ENCODE data around the gene ERC2. TPM values are rescaled to one million over a fixed set of nuclear protein-coding genes. Genes with fewer than 3 reads are reported as not detected.

ERC2 gene
- polyA plus RNA-seq, 3 donors = not detected

- H4K20me1 ChIP-seq (ENCODE audit: insufficient read depth, low read length) = no peaks in the 10 kb centered on the region
- no peak overlapping the region for H3K27ac Mint-ChIP-seq
- no peak for DNase-seq
- H3K9me3 ChIP-seq (replicated peaks in 1 of 2; ENCODE audit: control insufficient read depth in 1 of 2, insufficient read depth in 1 of 2, low read length in 2 of 2) = no peaks in the 10 kb centered on the region
- TF ChIP-seq CTCF (IDR thresholded peaks at IDR 0.05) = no peak
- no peak overlapping the region for H3K4me2 ChIP-seq (replicated peaks; ENCODE audit: extremely low read depth, low read length, poor library complexity, severe bottlenecking)
- H3K27ac ChIP-seq (ENCODE audit: low read depth in 1 of 2, low read length in 2 of 2) = no peak overlapping the region
- peaks cover 2 to 8% (median 3%) of the 10 kb centered on the region in 3 donors for H3K27me3 Mint-ChIP-seq (ENCODE audit: low read depth in 3 of 3)
- peaks cover 11% of the 10 kb centered on the region for H3K4me1 Mint-ChIP-seq
- H3K27me3 ChIP-seq (ENCODE audit: control insufficient read depth in 2 of 2, insufficient read depth in 2 of 2, low read length in 2 of 2) = no peaks in the 10 kb centered on the region
- H3K36me3 ChIP-seq (replicated peaks in 1 of 2; ENCODE audit: control insufficient read depth in 1 of 2, insufficient read depth in 2 of 2, low read length in 2 of 2) = no peaks in the 10 kb centered on the region
- no peaks in the 10 kb centered on the region for H3K36me3 Mint-ChIP-seq
- H3K9me3 Mint-ChIP-seq = peaks cover 0 to 3% (median 0%) of the 10 kb centered on the region in 7 donors
- no peak overlapping the region for H3K9ac ChIP-seq (ENCODE audit: insufficient read depth, low read length, poor library complexity, severe bottlenecking)
- intact Hi-C loops (cut with micrococcal nuclease) = no loop called here
- H2AFZ ChIP-seq (ENCODE audit: insufficient read depth, low read depth, low read length, poor library complexity, severe bottlenecking) = no peak overlapping the region
- no peak overlapping the region for H3K4me3 ChIP-seq (replicated peaks in 1 of 3; ENCODE audit: low read depth in 2 of 3, low read length in 3 of 3)
- H3K4me3 Mint-ChIP-seq = no peak overlapping the region
- H3K79me2 ChIP-seq (ENCODE audit: insufficient read depth, low read length) = no peaks in the 10 kb centered on the region
- H3K4me1 ChIP-seq (ENCODE audit: control insufficient read depth in 1 of 2, insufficient read depth in 2 of 2, low read length in 2 of 2) = no peaks in the 10 kb centered on the region
These were observed 268.0 kb downstream of the ERC2 start for GRCh38 chr3:56200251-56200650.

GRCh38 chr3:56197991-56198390 lies 270.3 kb downstream of the ERC2 start:
- no peak for TF ChIP-seq CTCF (IDR thresholded peaks at IDR 0.05)
- no peak for DNase-seq
- Histone ChIP-seq H3K79me2 (ENCODE audit: insufficient read depth, low read length) (no peaks in the 10 kb centered on the region), H4K20me1 (ENCODE audit: insufficient read depth, low read length) (no peaks in the 10 kb centered on the region), H3K4me3 (replicated peaks in 1 of 3; ENCODE audit: low read depth in 2 of 3, low read length in 3 of 3) (no peak overlapping the region), H3K9me3 (replicated peaks in 1 of 2; ENCODE audit: control insufficient read depth in 1 of 2, insufficient read depth in 1 of 2, low read length in 2 of 2) (no peaks in the 10 kb centered on the region), H2AFZ (ENCODE audit: insufficient read depth, low read depth, low read length, poor library complexity, severe bottlenecking) (no peak overlapping the region), H3K27ac (ENCODE audit: low read depth in 1 of 2, low read length in 2 of 2) (no peak overlapping the region), H3K9ac (ENCODE audit: insufficient read depth, low read length, poor library complexity, severe bottlenecking) (no peak overlapping the region), H3K27me3 (ENCODE audit: control insufficient read depth in 2 of 2, insufficient read depth in 2 of 2, low read length in 2 of 2) (no peaks in the 10 kb centered on the region), H3K4me1 (ENCODE audit: control insufficient read depth in 1 of 2, insufficient read depth in 2 of 2, low read length in 2 of 2) (no peaks in the 10 kb centered on the region), H3K4me2 (replicated peaks; ENCODE audit: extremely low read depth, low read length, poor library complexity, severe bottlenecking) (no peak overlapping the region), H3K36me3 (replicated peaks in 1 of 2; ENCODE audit: control insufficient read depth in 1 of 2, insufficient read depth in 2 of 2, low read length in 2 of 2) (no peaks in the 10 kb centered on the region)
- intact Hi-C loops (cut with micrococcal nuclease) = no loop called here
- Mint-ChIP-seq H3K4me1 (peaks cover 11% of the 10 kb centered on the region), H3K4me3 (no peak overlapping the region), H3K27me3 (ENCODE audit: low read depth in 3 of 3) (peaks cover 3 to 8% (median 4%) of the 10 kb centered on the region in 3 donors), H3K36me3 (no peaks in the 10 kb centered on the region), H3K9me3 (peaks cover 0 to 3% (median 0%) of the 10 kb centered on the region in 7 donors), H3K27ac (no peak overlapping the region)

All from CD14-positive monocyte (primary cell).